Heart left ventricle (tissue), 13 donors: ENCODE data around the gene RNF111.
"Not testable (repeated sequence)": the region's sequence is repeated elsewhere in the genome, so short reads cannot be mapped to it uniquely, and the experiment has no call there.

Experiments used
- CTCF ChIP-seq, 12 donors: fragments of 200-600 bp; sonication (generic) in 4 of 12; IDR thresholded peaks; one replicate each; pipeline versions ENCODE4 v1.5.0 to v1.8.0; 2018 to 2022; ENCODE audit warnings: antibody characterized with exemption in 12 of 12, mild to moderate bottlenecking in 5 of 12
- POLR2A ChIP-seq, 2 donors: fragments of 450-650 bp; IDR thresholded peaks; one replicate each; pipeline ENCODE4 v1.6.1; 2017; ENCODE audit warnings: antibody characterized with exemption in 2 of 2, mild to moderate bottlenecking in 2 of 2, moderate library complexity in 2 of 2
- donor health status: ischemic (EF 13 %, LVEDD 7.1; RV severe dilation, severe dysfunction).
- donor health status: DM: no; HTN: yes; CAD: no.
- donor health status: DM: no; HTN: no; CAD: no.
- donor health status: ischemic (EF 25% LVEDD 6.9; RV normal size, moderate dysfunction).
- donor health status: ischemic (EF 25% LVEDD 5.7; RV mildly dilated, moderate dysfunction).
- donor health status: ischemic (EF 35%, LVEDD 5.7; RV mildly dilated, moderate dysfunction).
- donor health status: nonischemic (EF 11% LVEDD 7.7; RV severe dilation, severe dysfunction).
- donor health status: DM: yes; HTN: yes; CAD: no.
- donor health status: PGD.
- donor health status: ischemic (EF 29% LVEDD 5.4; RV normal size, mild dysfunction).
- donor health status: nonischemic (EF 23%, LVEDD 6.1; RV moderate dilation, normal function).

- not testable (repeated sequence) for TF ChIP-seq CTCF, POLR2A (IDR thresholded peaks at IDR 0.05)
These were observed 139.8 kb downstream of the RNF111 start for GRCh38 chr15:59127255-59127654.
